DMS114 treated with DMSO at 0.1 percent for 48 hours (cell line): ENCODE measurements around the gene RPA3.

ENCODE experiments used
- DNase-seq: peaks from one replicate; lab custom pipeline; 2025; ENCODE audit not compliant: unreplicated experiment; lab: John Stamatoyannopoulos, UW

The RPA3 gene

GRCh38 chr7:7718492-7718891 lies at the start of gene RPA3:
RPA3 (minus strand) TSS chr7:7718607; CDS start chr7:7640418, 78,189 bp downstream.
- DNase-seq: no peak

- no peak for DNase-seq
Measured at GRCh38 chr7:7766671-7767070, 48.3 kb upstream of the RPA3 start.

GRCh38 chr7:7765422-7765821 lies 47.0 kb upstream of the RPA3 start:
- DNase-seq: no peak

- no peak for DNase-seq
Measured at GRCh38 chr7:7764520-7765396, 46.4 kb upstream of the RPA3 start.

GRCh38 chr7:7761974-7762779 lies 43.8 kb upstream of the RPA3 start:
- no peak for DNase-seq

- peak; percentile 14 for DNase-seq
Measured at GRCh38 chr7:7761340-7761973, 43.0 kb upstream of the RPA3 start.

- no peak for DNase-seq
Measured at GRCh38 chr7:7757576-7757975, 39.2 kb upstream of the RPA3 start.

GRCh38 chr7:7756577-7756976 lies 38.2 kb upstream of the RPA3 start:
- DNase-seq: no peak

- no peak for DNase-seq
Measured at GRCh38 chr7:7751243-7752092, 33.1 kb upstream of the RPA3 start.

GRCh38 chr7:7750571-7751242 lies 32.3 kb upstream of the RPA3 start:
- no peak for DNase-seq

- no peak for DNase-seq
Measured at GRCh38 chr7:7746458-7746857, 28.1 kb upstream of the RPA3 start.

GRCh38 chr7:7745966-7746365 lies 27.6 kb upstream of the RPA3 start:
- DNase-seq: no peak

GRCh38 chr7:7745258-7745657 lies 26.9 kb upstream of the RPA3 start:
- DNase-seq: no peak

GRCh38 chr7:7742223-7742622 lies 23.8 kb upstream of the RPA3 start:
- DNase-seq: no peak

- no peak for DNase-seq
Measured at GRCh38 chr7:7740037-7740355, 21.6 kb upstream of the RPA3 start.

- no peak for DNase-seq
Measured at GRCh38 chr7:7739204-7740036, 21.0 kb upstream of the RPA3 start.

- no peak for DNase-seq
Measured at GRCh38 chr7:7738622-7739021, 20.2 kb upstream of the RPA3 start.

- DNase-seq: no peak
Measured at GRCh38 chr7:7738177-7738576, 19.8 kb upstream of the RPA3 start.

GRCh38 chr7:7737674-7738073 lies 19.3 kb upstream of the RPA3 start:
- DNase-seq: no peak
